ENCODE data around the gene TMEM82.

- no peak for TF ChIP-seq POLR2A (IDR thresholded peaks at IDR 0.05)
- TF ChIP-seq, protein P1, sequence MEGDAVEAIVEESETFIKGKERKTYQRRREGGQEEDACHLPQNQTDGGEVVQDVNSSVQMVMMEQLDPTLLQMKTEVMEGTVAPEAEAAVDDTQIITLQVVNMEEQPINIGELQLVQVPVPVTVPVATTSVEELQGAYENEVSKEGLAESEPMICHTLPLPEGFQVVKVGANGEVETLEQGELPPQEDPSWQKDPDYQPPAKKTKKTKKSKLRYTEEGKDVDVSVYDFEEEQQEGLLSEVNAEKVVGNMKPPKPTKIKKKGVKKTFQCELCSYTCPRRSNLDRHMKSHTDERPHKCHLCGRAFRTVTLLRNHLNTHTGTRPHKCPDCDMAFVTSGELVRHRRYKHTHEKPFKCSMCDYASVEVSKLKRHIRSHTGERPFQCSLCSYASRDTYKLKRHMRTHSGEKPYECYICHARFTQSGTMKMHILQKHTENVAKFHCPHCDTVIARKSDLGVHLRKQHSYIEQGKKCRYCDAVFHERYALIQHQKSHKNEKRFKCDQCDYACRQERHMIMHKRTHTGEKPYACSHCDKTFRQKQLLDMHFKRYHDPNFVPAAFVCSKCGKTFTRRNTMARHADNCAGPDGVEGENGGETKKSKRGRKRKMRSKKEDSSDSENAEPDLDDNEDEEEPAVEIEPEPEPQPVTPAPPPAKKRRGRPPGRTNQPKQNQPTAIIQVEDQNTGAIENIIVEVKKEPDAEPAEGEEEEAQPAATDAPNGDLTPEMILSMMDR (IDR thresholded peaks at IDR 0.05): no peak
These were observed 5.1 kb downstream of the TMEM82 start for GRCh38 chr1:15747378-15747777.
